SHP77 (cell line): ENCODE measurements around the gene CYTH3.
"Not testable (repeated sequence)": the region's sequence is repeated elsewhere in the genome, so short reads cannot be mapped to it uniquely, and the experiment has no call there.

Source experiments
- DNase-seq, 2 experiments: peaks; one replicate each; lab custom pipeline; 2025; lab: John Stamatoyannopoulos, UW

The CYTH3 gene

GRCh38 chr7:6151527-6151926 lies 120.9 kb downstream of the CYTH3 start:
- not testable (repeated sequence) for DNase-seq

- no peak for DNase-seq
These were observed 122.4 kb downstream of the CYTH3 start for GRCh38 chr7:6149996-6150395.

- DNase-seq: no peak
These were observed 123.6 kb downstream of the CYTH3 start for GRCh38 chr7:6148724-6149360.

- no peak for DNase-seq
These were observed 124.8 kb downstream of the CYTH3 start for GRCh38 chr7:6147627-6148026.

- no peak for DNase-seq
These were observed 125.8 kb downstream of the CYTH3 start for GRCh38 chr7:6146666-6147065.

GRCh38 chr7:6143997-6144396 lies 128.4 kb downstream of the CYTH3 start:
- DNase-seq: no peak

- DNase-seq: no peak
These were observed 129.5 kb downstream of the CYTH3 start for GRCh38 chr7:6142871-6143380.

- DNase-seq: no peak
These were observed 133.0 kb downstream of the CYTH3 start for GRCh38 chr7:6139189-6139996.

- no peak for DNase-seq
These were observed 135.9 kb downstream of the CYTH3 start for GRCh38 chr7:6136475-6136874.

- DNase-seq: no peak
These were observed 139.2 kb downstream of the CYTH3 start for GRCh38 chr7:6133249-6133648.

- no peak for DNase-seq
These were observed 142.3 kb downstream of the CYTH3 start for GRCh38 chr7:6130007-6130587.

- DNase-seq: no peak
These were observed 144.2 kb downstream of the CYTH3 start for GRCh38 chr7:6128205-6128604.

- no peak for DNase-seq
These were observed 145.3 kb downstream of the CYTH3 start for GRCh38 chr7:6127110-6127490.

GRCh38 chr7:6123843-6124242 lies 148.6 kb downstream of the CYTH3 start:
- no peak for DNase-seq

- DNase-seq: no peak
These were observed 151.3 kb downstream of the CYTH3 start for GRCh38 chr7:6121141-6121540.

GRCh38 chr7:6117533-6117932 lies 154.9 kb downstream of the CYTH3 start:
- no peak for DNase-seq

- no peak for DNase-seq
These were observed 156.2 kb downstream of the CYTH3 start for GRCh38 chr7:6116211-6116610.
